Measurements from ENCODE around the gene PGPEP1.
A peak's percentile ranks its signal among the peaks of the same experiment; 100 is the strongest.
"Not testable (repeated sequence)": the region's sequence is repeated elsewhere in the genome, so short reads cannot be mapped to it uniquely, and the experiment has no call there.

Gene PGPEP1

DNA sequence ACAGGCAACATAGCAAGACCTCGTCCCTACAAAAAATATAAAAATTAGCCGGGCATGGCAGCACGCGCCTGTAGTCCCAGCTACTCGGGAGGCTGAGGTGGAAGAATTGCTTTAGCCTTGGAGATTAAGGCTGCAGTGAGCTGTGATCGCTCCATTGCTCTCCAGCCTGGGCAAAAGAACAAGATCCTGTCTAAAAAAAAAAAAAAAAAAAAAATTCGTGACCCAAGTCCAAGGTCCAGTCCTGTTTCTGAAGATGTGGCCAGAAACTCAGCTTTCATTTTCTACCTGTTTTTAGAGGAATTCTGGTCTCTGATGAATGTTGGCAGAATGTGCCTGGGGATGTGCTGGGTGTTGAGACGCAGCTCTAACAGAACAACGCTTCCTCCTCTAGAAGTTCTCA is 1.9 kb upstream of the PGPEP1 start:
- no peak for DNase-seq

DNA sequence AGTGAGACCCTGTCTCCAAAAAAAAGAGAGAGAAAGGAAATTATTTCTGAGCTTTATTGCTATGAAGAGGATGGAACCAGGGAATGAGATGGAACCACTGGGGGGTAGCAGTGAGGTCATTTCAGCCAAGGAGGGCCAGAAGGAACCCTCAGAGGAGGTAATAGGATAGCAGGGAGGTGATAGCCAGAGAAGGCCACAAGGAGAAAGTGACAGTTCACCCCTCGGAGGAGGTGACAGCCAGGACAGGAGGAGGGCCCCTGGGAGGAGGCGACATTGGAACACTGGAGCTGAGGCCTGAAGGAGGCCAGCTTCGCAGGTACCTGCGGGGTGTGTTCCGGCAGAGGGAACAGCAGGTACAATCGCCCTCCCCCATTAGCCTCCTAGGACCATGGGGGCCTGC is 675 bp upstream of the PGPEP1 start:
- DNase-seq: no peak

DNA sequence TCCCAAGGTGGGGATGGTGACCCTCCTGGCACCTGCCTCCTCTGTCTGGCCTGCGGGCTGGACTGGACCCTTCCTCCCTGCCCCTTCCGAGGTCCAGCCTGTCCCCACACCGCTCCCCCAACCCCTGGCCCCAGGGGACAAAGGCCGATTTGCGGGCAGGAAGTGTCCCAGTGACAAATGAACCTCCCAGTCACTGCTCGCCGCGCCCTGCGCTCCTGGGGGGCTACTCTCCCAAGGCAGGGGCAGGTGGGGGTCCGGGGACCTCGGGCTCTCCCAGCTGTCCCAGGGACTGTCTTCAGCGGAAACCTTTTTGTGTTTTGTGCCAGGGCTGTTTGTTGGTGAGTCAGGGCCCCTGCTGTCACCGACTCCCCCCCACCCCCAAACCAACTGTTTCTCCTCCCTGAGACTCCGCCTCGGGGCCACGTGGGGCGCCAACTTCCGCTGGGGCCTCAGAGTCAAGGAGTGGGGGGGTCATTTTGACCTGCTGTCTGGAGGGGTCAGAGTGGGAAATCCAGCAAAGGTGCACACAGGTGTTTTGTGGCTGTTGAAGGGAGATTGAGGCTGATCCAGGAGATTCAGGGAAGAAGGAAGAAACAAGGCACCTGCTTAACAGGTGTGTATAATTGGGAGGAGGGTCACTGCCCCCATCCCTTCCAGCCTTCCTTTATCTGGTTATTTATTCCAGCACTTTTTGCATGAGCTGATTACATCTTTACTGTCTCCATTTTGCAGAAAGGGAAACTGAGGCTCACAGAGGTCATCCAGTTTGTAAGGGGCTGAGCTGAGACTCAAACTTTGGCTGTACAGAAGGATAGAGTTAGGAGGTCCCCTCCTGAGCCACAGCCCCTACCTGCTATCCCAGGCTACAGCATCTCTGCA is 831 bp downstream of the PGPEP1 start:
- peak; percentile 59 for DNase-seq

DNA sequence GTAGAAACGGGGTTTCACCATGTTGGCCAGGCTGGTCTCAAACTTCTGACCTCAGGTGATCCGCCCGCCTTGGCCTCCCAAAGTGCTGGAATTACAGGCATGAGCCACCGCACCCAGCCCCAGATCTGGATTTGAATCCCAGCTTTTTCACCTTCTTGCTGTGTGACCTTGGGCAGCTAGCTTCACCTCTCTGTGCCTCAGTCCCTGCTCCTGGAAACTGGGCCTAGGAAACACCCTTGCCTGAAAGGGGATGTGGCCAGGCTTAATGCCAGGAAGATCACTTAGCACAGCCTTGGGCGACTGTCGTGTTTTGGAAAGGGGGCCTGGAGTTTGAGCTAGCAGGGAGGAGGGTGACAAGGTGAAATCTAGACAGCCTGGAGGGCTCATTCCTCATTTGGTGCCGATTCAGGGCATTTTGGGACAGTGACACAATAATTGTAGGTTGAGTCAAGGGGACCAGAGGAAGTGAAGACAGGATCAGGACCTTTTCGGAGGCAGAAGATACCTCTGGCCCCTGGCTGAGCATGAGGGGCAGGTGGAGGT is 1.8 kb downstream of the PGPEP1 start:
- no peak for DNase-seq

DNA sequence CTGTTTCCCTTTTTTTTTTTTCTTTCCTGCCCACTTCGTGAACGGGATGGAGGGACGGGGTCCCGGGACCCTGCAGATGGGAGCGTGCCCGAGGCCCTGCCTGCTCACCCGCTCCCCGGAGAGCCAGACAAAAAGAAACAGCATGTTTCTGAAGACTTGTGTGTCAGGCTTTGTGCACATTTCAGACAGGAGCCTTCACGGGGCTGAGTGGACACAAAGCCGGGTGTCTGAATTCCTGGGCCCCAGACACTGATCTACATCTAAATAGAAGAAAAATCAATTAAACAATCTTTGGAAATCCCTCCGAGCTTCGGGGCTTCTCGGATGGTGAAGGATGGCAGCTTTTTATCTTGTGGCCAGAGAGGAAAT is 4.2 kb downstream of the PGPEP1 start:
- no peak for DNase-seq

DNA sequence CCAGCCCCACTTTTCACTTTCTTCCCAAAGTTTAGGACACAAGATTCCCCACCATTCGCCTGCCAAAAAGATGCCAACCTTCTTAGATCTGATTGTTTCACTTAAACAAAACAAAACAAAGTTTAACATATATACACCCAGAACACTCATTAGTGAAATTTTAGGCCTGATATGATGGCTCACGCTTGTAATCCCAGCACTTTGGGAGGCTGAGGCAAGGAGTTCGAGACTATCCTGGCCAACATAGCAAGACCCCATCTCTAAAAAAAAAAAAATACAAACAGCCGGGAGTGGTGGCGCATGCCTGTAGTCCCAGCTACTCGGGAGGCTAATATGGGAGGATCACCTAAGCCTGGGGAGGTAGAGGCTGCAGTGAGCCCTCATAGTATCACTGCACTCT is 4.9 kb downstream of the PGPEP1 start:
- DNase-seq: no peak

DNA sequence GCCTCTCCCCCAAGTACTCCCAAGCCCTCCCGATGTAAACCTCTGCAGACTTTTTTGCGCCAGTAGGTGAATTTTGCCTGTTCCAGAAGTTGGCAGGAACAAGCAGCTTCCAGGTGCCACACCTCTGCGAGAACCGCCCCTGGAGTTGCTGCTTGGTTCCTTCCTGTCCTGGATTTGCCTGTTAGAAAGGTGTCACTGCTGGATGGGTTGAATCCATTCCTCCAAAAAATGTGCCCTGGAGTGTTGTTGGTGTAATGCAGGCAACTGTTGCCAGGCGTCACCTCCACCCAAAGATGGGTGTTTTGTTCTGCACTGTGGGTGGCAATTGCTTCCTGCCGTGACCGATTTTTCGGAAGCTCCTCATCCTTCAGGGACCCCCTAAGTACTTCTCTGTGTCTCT is 5.7 kb downstream of the PGPEP1 start:
- no peak for DNase-seq

DNA sequence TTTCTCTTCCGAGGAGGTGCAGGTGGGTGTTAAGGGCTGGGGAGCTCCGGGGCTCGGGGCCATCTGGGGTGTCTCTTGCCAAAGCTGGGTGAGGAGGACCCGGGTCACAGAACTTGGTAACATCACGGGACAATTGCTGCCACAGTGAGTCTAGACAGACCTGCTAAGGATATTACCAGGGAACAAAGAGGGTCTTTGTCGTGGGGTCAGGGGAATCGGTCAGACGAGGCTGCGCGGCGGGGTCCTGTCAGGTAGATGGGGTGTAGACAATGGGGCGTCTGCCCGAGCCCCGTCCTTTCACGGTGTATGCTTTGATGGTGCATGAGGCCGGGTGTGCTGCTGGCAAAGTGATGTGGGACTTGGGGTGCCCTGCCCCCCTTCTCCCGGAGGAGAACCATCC is 7.8 kb downstream of the PGPEP1 start:
- DNase-seq: no peak

DNA sequence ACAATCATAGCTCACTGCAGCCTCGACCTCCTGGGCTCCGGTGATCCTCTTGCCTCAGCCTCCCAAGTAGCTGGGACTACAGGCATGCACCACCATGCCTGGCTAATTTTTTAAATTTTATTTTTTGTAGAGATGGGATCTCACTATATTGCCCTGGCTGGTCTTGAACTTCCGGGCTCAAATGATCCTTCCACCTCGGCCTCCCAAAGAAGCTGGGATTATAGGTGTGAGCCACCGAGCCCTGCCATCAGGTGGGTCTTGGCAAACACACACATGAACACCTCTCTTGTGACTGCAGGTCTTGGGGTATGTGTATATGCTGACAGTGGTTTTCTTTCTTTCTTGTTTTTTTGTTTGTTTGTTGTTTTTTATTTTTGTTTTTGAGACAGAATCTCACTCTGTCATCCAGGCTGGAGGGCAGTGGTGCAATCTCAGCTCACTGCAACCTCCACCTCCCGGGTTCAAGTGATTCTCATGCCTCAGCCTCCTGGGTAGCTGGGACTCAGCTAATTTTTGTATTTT is 8.5 kb downstream of the PGPEP1 start:
- DNase-seq: not testable (repeated sequence)

DNA sequence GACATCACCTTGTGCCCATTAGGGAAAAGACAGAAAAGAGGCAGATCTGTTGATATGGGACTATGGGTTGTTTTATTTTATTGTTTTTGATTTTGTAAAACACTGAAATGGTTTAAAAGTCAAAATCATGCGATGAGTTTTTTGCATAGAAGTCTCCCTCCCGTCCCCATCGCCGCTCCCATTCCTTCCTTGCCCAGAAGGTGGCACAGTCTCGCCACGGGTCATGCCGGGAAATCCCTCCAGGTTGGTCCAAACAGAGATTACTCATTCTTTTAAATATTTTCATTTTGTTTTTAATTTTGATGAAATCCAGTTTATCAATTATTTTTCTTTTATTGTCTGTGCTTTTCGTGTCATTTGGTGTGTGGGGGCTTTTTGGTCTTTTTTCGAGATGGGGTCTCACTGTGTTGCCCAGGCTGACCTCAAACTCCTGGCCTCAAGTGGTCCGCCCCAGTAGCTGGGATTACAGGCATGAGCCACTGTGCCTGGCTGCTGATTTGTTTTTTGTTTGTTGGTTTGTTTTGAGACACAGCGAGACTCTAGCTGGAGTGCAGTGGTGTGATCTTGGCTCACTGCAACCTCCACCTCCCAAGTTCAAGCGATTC is 9.2 kb downstream of the PGPEP1 start:
- DNase-seq: no peak

DNA sequence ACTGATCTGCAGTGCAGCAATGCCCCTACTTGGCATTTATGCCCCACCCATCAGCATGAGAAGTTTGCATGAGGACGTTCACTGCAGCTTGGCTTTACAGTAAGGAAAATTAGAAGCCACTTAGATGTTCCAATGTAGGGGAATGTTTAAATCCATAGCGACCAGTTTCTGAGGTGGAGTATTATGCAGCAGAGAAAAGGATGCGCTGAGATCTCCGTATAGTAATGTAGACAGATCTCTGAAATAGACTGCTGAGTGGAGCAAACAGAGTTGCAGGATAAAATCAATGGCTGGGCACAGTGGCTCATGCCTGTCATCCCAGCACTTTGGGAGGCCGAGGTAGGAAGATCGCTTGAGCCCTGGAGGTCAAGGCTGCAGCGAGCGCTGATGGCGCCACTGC is 10.1 kb downstream of the PGPEP1 start:
- DNase-seq: no peak

DNA sequence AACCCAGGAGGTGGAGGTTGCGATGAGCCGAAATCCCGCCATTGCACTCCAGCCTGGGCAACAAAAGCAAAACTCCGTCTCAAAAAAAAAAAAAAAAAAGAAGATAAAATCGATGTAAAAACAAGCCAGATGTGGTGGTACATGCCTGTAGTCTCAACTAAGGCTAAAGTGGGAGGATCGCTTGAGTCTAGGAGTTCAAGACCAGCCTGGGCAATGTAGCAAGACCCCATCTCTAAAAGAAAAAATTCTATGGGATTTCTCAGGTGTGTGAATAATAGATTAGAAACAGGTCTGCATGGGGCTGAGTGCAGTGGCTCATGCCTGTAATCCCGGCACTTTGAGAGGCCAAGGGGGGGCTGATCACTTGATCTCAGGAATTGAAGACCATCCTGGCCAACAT is 11.1 kb downstream of the PGPEP1 start:
- DNase-seq: no peak

DNA sequence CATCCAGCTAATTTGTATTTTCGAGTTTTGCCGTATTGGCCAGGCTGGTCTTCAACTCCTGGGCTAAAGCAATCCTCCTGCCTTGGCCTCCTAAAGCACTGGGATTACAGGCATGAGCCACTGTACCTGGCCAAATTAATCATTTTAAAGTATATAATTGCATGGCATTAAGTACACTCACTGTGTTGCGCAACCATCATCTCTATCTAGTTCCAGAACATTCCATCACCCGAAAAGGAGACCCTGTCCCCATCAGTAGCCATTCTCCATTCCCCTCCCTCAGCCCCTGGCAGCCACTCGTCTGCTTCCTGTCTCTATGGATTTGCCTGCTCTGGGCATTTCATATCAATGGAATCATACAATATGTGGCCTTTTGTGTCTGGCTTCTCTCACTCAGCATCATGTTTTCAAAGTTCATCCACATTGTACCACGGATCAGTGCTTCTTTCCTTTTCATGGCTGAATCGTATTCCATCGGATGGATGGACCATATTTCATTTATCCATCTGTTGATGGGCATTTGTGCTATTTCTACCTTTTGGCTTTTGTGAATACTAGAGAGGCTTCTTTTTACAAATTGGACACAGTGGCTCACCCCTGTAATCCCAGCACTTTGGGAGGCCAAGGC is 13.1 kb downstream of the PGPEP1 start:
- no peak for DNase-seq

DNA sequence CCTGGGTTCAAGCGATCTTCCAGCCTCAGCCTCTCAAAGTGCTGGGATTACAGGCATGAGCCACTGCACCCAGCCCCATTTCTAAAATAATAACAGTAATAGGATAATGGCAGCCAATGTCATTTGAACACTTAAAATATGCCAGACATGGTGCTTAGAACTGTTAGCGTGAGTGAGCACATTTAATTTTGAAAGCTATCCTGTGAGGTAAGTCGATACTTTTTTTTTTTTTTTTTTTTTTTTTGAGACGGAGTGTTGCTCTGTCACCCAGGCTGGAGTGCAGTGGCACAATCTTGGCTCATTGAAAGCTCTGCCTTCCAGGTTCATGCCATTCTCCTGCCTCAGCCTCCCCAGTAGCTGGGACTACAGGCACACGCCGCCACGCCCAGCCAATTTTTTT is 14.3 kb downstream of the PGPEP1 start:
- not testable (repeated sequence) for DNase-seq

DNA sequence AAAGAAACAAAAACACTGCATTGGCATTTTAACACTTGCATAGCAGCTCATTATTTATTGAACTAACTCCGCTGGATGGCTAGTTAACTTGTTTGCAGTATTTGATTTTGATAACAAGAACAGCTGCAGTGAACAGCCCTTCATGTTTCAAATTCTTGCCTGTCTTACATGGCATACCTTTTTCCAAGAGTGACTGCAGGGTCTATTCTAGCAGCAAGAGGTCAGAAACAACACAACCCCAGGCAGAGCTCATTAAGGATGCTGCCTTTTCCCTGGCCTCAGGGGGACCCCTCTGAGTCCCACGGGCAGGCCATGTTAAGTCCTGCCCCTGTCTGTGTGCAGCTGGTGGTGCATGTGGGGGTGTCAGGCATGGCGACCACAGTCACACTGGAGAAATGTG is 16.6 kb downstream of the PGPEP1 start:
- no peak for DNase-seq

DNA sequence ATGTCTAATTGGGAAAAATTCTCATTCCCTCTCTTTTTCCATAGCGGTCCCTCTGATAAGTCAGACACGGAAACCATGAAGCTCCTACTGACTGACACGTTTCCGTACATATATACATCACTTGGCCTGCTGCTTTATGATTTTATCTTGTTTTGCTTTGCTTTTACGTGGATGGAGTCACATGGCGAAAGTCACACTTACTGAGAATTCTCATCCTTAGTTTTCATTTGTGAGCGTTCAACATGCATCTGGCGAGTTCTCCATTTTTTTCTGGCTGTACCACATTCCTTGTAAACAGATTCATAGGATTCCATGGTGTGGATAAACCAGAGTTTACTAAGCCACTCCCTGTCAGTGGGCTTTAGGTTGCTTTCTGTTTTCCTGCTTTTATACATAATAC is 21.2 kb downstream of the PGPEP1 start:
- no peak for DNase-seq

DNA sequence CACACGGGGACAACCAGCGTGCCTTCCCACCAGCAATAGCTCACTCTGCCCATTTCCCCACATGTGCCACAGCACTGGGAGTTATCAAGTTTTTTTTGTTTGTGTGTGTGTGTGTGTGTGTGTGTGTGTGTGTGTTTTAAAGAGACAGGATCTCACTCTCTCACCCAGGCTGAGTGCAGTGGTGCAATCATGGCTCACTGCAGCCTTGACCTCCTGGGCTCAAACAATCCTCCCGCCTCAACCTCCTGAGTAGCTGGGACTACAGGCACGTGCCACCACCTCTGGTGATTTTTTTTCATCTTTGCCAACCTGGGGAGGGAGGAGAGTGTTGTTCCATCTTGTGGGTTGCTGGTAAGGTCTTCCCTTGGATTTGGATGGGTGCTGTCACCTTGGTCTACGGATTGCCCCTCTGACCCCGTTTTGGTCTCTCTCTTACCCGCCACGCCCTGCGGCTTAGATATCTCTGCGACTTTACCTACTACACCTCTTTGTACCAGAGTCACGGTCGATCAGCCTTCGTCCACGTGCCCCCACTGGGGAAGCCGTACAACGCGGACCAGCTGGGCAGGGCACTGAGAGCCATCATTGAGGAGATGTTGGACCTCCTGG is 22.6 kb downstream of the PGPEP1 start:
- no peak for DNase-seq

DNA sequence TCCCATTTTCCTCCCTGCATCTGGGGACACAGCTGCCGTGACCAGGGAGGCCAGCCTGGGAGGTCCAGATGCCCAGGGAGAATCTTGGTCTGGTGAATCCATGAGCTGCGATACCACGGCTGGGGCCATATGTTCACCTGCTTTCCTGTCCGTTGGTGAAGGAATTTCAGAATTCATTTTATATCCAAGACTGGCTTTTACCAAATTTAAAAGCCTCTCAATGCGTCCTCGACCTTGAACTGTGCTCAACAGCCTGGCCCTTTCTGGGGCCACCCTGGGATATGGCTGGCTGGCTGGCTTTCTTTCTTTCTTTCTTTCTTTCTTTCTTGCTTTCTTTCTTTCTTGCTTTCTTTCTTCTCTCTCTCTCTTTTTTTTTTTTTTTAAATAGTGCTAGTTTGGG is 23.4 kb downstream of the PGPEP1 start:
- no peak for DNase-seq

DNA sequence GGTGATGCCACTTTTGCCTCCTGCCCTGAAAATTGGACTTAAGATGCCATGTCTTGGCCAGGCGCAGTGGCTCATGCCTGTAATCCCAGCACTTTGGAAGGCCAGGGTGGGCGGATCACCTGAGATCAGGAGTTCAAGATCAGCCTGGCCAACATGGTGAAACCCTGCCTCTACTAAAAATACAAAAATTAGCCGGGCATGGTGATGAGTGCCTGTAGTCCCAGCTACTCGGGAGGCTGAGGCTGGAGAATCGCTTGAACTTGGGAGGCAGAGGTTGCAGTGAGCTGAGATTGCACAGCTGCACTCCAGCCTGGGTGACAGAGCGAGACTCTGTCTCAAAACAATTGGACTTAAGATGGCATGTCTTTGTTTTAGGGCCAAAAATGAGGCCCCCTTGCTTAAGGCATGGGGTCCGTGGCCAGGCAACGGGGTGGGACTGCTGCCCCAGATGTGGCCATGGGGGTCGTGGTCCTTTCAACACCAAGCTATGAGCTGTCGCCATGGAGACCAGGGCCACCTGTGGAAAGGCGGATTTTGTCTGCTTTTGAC is 24.0 kb downstream of the PGPEP1 start:
- not testable (repeated sequence) for DNase-seq

DNA sequence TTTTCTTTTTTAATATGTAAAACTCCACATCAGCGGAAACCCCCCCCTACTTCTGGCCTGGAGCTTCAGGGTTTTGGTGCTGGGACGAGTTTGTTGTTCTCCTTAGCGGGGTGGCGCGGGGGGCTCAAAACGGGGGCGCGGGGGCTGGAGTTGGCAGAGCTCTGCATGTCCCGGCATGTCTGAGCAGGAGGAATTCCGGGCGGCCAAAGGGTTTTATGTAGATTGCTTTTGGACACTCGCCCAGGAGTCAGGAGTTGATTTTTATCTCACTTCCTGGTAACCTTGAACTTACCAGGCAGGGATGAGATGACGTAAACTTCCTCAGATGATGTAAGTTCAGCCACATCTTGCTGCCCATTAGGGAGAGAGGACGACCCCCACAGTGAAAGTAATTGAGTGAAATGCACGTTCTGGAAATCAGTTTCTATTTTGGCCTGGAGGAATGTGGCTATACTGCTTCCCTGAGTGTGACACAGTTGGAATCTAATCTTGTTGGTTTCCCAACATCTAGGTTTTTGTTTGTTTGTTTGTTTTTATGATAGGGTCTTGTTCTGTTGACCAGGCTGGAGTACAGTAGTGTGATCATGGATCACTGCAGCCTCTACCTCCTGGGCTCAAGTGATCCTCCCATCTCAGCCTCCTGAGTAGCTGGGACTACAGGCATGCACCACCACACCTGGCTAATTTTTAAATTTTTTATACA is 24.6 kb downstream of the PGPEP1 start:
- no peak for DNase-seq

DNA sequence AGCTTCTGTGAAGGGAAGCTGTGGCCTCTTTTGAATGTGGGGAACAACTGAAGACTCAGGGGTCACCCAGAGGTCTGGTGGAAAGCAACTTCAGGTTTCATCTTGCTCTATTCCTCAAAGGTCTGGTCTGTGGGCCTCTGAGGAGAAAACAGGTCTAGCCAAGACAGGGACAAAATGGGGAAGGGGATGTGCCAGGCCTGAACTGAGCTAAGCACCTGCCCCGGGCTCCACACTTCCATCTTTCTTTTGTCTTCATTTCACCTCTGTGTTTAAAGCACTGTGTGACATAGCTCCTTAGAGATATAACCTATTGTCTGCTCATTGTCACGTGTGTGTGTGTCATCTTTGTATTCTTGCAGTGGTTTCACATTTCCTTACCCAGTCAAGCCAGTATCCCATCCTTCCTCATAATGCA is 25.6 kb downstream of the PGPEP1 start:
- no peak for DNase-seq

DNA sequence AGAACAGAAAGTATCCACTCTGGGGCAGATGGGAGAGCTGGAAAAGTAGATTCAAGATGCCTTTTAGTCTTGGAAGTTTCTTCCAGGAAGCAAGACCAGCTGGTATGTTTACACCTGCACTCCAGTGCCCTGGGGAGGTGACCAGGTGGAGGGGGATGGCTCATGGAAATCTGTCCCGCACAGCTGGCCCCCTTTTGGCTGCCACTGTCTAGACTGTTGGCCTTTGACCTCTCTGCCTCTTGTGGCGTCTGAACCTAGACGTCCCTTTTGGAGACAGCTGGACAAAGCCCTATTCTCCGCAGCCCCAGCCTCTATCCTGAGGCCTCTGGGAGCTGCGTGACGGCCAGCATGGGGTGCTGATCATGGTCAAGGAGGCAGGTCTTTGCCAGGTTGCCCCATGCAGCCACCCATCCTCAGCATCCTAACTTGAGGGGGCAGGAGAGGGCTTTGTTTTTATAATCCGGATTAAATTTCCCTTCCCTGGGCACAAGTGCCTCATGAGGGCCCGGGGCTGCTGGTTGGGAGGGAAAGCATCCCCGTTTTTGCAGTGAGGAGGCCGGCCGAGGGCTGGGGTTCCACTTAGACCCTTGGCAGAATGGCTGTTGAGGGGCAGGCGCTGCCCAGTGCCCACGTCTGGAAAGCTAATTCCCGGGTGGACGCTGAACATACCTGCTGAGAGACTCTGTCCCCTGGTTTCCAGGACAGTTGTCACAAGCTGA is 28.3 kb downstream of the PGPEP1 start:
- no peak for DNase-seq

Data from activated T-cell treated with anti-CD3 and anti-CD28 coated beads for 4 hours (primary cell).